Effector CD8-positive, alpha-beta T cell (primary cell): Measurements from ENCODE around the gene CELF4.

Source experiments
- DNase-seq: peaks from one replicate; lab custom pipeline; 2025; lab: John Stamatoyannopoulos, UW

The CELF4 gene

DNA sequence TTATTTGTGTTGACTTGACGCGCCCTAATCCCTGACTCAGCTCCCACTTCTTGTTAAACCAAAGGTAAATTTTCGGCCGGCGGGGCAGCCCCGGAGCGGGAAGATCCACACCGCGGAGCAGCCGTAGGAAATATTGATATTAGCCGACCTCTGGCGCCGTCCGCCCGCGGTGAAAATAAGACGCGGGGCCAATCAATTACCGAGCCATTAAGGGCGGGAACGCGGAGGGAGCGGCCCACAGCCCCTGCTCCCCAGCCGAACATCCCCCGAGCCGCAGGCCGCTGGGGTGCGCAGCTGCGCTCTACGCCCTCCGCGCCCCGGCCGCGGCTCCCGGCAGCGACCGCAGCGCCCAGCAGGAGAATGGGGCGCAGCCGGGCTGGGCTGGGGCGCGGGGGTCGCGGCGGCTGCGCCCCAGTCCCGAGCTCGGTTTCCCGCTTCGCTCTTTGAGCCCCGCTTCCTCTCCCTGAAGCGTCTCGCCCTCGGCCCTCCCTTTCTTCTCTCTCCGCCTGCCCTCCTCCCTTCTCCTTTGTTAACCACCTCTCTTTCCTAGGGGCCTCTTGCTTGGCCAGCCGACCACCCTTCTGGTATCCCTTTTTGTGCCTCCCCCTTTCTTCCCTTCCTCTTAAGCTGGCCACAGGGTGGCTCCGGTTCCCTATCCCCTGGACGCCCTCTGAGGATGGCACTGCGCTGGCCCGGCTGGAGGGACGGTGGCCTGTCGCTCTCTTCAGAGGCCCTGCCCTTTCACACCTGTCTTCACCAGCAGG lies 40.9 kb downstream of the CELF4 start:
- DNase-seq: no peak

DNA sequence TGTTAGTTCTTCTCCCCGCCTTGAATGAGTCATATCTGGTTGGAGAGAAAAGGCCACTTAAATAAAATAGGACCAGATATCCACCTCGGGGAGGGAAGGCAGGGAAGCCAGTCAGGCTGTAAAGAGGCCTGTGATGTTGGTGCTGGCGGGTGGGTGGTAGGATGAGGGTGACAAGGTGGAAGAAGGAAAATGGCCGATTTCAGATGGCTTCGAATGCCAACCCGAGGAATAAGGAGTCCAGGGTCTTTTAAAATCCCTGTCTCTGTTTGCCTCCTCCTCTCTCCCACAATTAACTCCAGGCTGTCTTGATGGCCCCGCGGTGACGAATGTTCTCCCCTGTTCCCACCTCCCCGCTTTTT lies 41.5 kb downstream of the CELF4 start:
- no peak for DNase-seq

DNA sequence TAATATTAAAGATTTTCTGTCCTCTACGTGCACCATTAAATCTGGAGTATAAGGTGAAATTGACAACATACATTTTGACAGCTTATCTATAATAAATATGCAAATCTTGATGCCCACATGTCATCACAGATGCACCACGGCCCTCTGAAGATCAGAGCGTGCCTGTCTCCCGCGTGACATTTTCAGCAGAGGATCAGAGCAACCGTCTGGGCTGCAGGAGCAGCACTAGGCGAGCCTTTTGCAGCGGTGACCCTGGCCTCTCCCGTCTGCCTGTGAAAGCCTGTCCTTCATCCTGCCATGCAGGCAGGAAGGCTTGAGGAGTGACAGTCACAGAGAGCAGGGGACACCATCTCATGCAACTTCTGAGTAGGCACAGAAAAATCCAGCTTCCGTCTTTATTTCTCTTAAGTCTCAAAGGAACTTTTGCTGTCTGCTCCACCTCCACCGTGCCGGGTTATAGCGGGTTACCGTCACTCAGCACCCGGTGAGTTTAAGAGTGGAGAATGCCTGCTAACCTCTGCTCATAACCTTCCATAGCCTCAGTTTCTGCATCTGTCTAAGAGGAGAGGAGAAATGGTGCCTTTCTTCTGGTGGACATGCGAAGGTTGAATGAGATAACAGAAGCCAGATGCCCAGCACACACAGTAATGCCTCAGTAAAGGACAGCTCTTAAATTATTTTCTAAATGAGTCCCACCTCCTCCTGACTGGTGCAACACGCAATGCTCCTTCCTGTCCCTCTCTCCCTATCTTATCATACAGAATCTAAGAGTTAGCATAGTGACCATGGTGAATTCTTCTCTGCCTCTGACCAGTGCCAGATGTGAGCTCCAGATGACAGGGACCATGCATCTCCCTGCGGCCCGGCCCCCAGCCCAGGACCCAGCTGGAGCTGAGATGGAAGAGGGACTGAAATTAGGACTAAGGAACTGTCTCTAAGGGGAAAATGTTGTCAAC lies 43.8 kb downstream of the CELF4 start:
- no peak for DNase-seq

DNA sequence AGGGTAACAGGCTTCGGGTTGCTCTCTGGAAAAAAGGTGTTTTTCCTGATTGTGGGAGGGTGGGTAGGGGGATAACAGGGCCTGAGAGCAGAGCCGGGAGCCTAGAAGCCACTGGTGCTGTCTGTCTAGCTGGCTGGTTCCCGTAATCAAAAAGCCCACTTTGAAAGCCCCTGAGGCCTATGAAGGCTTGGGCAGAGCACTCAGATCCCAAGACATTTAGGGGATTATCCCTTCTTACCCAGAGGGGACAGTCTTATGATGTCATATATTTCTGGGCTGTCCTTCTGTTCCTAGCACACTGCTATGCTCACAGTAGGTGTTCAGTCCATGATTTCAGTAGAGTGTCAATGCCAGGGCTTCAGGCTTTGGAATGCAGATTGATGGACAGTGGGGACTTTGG lies 45.1 kb downstream of the CELF4 start:
- no peak for DNase-seq

DNA sequence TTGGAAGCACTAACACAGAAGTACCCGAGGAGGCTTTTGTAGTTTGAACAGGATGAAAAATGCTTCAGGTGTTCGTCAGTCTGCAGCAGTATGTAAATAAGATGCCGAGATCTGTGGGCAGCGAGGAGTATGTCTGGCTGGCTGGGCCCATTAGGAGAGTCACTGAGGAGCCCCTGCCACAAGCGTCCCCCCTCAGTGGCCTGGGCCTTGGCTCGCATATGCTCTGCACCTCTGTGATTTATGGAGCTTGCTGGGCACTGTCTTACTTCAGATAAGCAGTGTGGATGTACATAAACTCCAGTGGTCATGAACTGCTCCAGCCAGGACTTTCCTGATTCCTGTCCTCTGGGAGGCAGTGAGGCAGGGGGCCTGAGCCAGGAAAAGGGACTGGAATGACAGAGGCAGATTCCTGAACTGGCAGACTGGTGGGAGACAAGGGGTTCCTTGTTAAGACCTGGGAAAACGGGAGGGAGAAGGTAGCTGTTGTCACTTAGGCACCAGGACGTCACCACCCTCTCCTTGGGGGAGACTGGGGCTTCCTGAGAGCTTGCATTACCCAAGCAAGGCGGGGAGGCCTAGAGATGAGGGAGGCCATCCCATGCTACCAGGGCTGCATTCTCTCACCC lies 46.0 kb downstream of the CELF4 start:
- no peak for DNase-seq

DNA sequence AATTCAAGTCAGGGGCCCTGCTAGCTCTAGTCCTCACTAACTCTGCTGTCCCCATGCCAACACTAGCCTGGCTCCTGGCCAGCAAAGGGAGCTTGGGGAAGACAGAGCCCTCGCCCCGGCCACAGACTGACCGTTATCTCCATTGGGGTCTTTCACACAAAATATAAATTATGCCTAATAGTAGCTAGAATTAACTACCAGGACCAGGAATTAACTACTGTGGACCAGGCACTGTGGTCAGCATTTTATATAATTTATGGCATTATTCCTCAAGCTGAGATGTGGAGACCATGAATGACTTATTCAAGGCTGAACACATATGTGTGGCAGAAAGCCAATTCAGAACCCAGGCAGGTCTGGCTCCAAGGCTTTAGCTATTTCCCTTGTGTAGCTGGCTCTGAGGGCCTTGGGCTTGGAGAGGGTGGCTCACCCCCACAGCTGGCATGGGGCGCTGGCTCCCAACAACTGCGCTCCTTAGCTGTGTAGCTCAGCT lies 49.2 kb downstream of the CELF4 start:
- no peak for DNase-seq

DNA sequence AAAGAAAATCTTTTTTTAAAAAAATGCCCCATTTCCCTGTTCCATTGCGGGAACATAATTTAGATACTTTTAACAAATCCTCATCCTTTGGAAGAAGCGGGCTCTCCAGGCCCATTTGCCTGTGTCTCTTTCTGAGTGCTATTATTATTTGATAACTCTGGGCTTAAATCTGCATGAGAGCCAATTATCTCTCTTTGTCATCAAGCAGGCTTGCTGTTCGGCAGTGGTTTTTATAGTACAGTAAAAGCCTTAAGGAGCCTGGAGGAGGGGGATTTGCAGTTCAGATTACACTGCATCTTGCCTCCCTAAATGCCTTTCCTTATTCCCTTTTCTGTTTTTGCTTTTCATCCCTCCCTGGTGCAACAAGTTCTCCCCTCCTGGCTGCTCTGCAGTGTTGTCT lies 50.6 kb downstream of the CELF4 start:
- DNase-seq: no peak

DNA sequence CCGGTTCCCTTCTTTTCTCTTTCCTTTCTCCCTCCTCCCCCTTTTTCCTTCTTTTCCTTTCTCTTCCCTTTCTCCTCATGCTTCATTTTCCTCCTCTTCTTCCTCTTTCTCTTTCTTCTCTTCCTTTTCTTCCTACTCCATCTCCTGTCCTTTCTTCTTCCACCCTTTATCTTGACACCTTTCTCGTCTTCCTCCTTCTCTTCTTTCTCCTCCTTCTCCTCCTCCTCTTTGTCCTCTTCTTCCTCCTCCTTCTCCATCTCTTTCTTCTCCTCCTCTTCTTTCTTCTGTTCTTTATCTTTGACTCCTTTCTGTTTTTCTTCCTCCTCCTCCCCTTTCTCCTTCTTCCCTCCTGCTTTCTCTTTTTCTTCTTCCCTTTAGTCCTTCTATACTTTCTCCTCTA lies 53.2 kb downstream of the CELF4 start:
- no peak for DNase-seq

DNA sequence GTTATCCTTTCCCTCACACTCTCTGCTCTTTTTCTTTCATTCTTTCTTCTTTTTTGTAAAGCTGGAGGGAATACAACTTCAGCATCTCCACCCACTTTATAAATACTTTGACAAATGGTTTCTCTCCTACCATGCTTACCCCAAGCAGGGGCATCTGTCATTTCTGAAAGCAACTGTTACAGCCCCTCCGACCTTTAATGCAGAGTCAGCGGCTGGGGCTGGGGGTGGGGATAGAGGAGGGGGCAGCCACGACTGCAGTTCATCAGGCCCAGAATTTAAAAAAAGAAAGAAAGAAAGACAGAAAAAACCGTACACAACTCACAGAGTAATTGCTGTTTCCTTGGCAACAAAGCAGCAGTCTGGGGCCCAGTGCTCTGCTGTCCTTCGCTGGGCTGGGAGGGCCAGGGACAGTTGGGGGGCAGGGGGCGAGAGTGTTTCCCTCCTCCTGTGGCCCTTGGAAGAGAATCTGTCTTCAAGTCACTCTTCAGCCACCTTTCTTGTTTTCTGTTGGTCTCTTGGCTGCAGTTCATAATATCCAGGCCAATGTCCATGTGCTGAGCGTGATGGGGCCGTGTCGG lies 53.8 kb downstream of the CELF4 start:
- DNase-seq: no peak

DNA sequence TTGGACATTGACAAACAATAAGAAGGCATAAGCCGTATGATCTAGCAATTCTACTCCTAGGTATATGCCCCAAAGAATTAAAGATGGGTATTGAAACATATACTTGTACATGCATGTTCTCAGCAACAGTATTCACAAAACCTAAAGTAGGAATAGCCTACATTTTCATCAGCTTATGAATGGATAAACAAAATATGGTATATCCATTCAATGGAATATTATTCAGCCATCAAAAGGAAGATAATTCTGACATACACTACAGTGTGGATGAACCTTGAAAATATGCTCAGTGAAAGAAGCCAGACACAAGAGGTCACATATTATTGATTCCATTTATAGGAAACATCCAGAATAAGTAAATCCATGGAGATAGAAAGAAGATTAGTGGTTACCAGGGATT lies 56.0 kb downstream of the CELF4 start:
- no peak for DNase-seq

DNA sequence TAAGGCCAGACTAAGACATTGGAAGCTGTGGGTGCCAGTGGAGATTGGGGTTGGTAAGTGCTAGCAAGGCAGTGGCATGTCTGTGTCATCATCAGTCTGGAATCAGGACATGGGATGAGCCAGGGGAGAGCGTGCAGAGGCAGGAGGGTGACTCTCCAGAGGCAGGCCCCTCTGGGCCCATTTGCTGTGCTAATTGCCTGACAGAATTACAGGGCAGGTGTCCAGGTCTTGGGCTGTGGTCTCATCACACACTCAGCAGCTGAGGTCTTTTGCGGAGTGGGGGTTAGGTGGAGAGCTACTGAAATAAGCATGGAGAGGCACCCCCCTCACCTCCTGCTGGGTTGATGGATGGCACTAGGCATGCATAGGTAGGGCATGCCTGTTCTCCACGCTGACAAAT lies 57.4 kb downstream of the CELF4 start:
- no peak for DNase-seq

DNA sequence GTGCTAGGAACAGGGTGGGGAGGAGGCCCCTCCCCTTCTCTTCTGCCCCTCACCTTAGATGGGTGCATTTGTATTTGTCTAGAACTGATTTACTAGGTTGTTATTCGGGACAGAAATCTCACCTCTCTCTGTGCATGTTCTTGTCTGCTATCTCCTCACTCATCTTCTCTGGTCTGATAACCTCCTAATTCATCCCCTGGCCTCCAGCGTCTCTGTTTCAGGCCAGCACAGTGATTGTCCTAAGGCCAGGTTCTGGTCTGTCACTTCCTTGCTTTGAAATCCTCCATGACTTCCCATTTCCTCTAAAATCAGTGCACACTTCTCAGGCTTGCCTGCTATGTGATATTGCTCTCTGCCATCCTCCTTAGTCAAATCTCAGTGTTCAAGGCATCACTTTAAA lies 58.4 kb downstream of the CELF4 start:
- no peak for DNase-seq

DNA sequence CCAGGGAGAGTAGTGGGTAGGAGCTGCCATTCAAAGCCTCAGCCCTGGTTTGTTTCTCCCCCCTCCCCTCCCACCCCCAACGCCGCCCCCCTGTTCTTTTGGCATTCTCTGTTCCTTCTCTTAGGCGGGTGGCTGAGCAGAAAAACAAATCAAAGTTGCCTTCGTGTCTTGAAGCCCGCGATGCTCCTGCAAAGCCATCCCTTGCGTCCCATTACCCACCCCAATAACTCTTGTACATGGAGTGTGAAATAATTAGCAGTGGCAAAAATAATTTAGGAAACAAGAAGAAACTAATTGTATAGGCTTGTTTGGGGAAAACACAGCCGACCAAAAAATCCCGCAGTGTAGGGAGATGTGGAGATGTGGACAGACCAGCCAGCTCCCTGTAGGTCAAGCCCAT lies 59.6 kb downstream of the CELF4 start:
- DNase-seq: no peak

DNA sequence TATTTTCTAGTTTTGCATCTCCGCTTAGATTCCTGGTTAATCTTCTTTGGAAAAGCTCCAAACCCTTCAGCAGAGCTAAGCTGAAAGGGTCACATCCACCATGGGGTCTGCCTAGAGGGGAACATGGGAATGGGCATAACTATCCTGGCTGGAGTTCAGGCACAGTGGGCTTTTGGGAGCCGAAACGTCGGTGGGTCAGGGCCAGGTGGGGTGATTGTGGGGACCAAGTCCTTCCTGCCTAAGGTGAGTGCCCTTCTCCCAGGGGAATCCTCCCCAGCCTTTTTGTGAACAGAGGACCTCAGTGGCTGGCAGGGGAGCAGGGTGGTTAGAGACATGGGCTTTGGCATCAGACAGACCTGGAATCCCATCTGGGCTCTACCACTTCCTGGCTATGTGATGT lies 60.3 kb downstream of the CELF4 start:
- no peak for DNase-seq

DNA sequence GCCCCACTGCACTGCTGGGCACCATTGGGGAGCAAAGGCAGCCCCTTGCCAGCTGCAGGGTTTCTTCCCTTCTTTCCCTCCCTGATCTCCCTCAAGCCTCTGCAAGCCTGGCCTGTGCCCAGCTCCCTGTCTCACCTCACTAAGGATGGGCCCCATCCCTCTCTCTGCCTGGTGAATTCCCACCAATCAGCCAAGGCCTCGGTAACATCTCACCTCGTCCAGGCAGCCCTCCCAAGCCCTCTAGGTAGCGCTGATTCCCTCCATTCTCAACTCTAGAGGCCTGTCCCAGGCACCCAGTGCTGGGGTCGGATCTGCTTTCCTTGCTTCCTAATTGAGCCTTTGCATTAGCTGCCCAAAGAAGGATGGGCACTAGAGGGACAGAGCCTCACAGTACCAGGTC lies 63.0 kb downstream of the CELF4 start:
- DNase-seq: no peak

DNA sequence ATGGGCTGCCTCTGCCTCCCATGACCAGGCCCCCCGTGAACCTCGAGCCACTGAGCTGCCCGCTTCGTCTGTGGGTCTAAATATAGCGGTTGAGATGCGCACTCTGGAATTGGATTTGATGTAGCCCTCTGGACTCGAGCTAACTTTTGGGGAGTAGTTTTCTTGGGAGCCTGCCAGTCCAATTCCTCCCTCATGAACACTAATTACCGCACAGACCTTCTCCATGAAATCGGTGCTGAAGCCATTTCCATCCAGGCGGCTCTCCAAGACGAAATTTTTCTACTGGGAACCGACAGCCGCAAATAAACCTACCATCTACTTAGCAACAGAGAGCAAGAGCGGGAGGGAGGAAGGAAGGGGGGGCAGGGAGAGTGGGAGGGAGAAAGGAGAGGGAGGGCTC lies 63.6 kb downstream of the CELF4 start:
- no peak for DNase-seq

DNA sequence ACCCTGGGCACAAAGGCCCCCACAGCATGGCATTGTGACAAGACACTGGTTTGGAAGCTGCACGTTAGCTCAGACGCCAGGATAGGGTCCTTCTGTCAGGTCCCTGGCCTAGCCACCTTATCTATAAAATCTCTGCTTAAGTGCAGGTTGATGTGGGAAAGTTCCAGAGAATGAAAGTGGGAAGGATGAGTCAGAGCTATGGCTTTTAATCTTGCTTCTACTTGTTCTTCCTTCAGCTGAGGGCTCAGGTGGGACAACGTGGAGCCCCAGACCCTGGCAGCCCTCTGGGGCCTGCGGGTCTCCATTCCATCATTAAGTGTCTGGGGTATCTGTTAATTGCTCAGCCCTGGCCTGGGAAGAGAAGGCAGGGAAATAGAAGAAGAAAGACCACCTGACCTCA lies 64.5 kb downstream of the CELF4 start:
- DNase-seq: no peak

DNA sequence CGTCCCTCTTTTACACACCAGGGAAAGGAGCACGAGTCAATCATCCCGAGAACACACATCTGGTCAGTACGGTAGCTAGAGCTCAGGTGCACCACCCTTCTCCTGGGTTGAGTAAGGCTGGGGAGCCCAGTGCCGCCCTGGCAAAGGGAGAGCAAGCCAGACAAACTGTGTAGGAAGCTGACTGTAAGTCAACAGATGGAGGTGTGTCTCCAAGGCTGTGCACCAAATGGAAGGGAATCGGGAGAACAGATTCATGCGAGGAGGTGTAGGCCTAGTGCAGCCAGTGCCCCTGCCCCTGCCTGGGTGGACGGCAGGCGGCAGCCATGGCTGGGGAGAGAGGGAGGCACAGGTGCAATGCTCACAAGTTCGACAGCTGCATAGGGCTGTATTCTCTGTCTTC lies 65.7 kb downstream of the CELF4 start:
- no peak for DNase-seq

DNA sequence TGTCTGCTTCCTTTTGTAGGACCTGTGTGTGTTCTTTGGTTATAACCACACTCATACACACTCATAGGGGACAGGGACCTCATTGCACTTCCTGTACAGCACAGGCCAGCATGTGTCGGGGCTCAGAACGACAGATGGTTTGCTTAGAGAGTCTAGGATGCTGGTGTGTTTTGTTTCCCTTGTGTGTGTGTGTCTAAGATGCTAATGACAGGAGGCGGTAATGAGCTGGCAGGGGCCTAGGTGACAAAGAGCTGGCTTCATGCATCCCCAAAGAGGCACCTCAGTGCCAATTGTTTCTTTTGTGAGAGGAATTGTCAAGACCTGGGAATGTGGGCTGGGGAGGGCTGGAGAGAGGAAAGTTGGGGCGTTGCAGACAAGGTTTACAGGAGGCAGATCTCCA lies 66.6 kb downstream of the CELF4 start:
- no peak for DNase-seq

DNA sequence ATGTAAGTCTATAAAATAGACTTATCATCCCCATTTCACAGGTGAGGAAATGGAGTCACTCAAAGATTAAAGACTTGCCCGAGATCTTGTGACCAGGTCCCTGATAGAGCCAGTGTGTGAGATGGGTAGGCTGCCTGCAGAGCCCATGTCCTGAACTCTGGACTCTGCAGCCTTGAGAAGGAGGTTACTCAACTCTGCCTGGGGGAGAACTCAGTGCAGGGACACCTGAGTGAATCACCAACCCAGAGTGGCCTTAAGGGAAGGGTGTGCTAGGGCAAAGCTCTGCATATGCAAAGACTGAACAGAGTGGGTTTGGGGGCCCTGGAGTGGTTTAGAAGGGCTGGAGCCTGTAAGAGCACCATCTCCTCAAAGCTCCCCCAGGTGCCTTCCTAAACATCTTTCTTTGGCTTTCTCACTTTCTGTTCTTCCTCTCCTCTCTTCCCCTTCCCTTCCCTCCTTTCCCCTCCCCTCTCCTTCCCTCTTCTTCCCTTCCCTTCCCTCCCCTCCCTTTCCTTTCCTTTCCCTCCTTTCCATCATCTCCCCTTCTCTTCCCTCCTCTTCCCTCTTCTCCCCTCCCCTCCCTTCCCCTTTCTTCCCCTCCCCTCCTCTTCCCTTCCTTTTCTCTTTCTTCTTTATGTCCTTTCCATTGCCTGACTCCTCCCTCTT lies 67.6 kb downstream of the CELF4 start:
- DNase-seq: no peak

DNA sequence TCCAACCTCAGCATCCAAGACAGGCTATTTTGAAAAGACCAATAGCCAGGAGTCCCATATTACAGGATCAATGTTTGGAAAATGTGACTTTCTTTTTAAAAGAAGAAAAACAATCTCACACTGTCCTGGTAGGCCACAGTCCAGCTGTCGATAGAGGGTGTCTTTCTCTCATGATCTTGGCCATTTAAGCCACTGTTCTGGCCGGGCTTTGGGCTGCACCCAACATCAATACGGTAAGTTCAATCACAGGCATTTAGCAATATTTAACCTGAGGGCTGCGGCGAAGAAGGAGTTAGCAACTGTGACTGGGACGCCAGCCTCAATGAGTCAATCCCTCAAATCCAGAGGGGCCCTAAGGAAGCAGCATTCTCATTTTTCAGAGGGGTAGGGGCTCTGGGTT lies 69.0 kb downstream of the CELF4 start:
- no peak for DNase-seq

DNA sequence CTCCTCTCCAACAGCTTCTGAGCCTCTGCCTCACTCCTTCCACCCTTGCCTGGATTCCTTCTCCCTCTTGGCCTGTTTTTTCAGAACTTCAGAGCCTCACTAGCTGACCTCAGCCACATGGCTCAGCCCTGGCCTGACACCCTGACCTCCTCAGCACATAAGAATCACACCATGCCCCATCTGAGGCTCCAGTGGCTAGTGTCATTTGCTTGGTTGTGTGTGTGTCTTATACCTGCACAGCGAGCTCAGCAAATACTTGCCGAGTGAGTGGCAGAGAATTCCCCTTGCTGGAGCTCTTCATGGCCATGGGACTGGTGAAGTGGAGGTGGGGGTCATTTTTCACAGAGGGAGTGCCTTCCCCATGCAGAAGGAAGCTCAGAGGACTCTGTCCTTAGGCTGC lies 70.2 kb downstream of the CELF4 start:
- no peak for DNase-seq
